ENCODE results near the gene TRMT2A. TPM values are rescaled to one million over a fixed set of nuclear protein-coding genes. Genes with fewer than 3 reads are reported as not detected.

The TRMT2A gene
- polyA plus RNA-seq, 1 of the 3 experiments (the other 2 are of a cell fraction), result 54.6 TPM

- H3K27me3 ChIP-seq (ENCODE audit: insufficient read depth), result no peaks in the 10 kb centered on the region
- peaks cover 0 to 9% of the 10 kb centered on the region in 2 experiments for H3K36me3 ChIP-seq (replicated peaks in 1 of 2; ENCODE audit: control insufficient read depth in 1 of 2, insufficient read depth in 2 of 2, low read length in 1 of 2)
- no peaks in the 10 kb centered on the region for H3F3A ChIP-seq (replicated peaks; ENCODE audit: insufficient read depth)
- no peaks in the 10 kb centered on the region for H3K9me3 ChIP-seq
- no peak overlapping the region for H3K4me2 ChIP-seq
- no peaks in the 10 kb centered on the region for H3K4me1 ChIP-seq (ENCODE audit: control insufficient read depth in 1 of 2, insufficient read depth in 2 of 2, low read depth in 1 of 2, low read length in 1 of 2)
- H3K4me3 ChIP-seq (ENCODE audit: low read depth in 2 of 2, low read length in 1 of 2), result no peak overlapping the region
- no peak for DNase-seq
- ChIA-PET POLR2A (no interaction called here), CTCF (no interaction called here)
- H3K9me2 ChIP-seq, result no peaks in the 10 kb centered on the region
- no peak for TF ChIP-seq MEF2A (IDR thresholded peaks at IDR 0.05; ENCODE audit: borderline replicate concordance, low read depth)
- no peak for TF ChIP-seq GATA2 (CRISPR knock-in tag; IDR thresholded peaks at IDR 0.05)
- no peak for TF ChIP-seq JUND (IDR thresholded peaks at IDR 0.05)
- no peak for TF ChIP-seq TCF12 (IDR thresholded peaks at IDR 0.05)
- no peak for TF ChIP-seq TEAD4 (IDR thresholded peaks at IDR 0.05; ENCODE audit: borderline replicate concordance, insufficient read depth)
- no peak for TF ChIP-seq TAF1 (IDR thresholded peaks at IDR 0.05; ENCODE audit: borderline replicate concordance, low read depth, low read length)
- no peak for TF ChIP-seq USF1 (IDR thresholded peaks at IDR 0.05; ENCODE audit: borderline replicate concordance, low read depth)
- TF ChIP-seq EP300 (IDR thresholded peaks at IDR 0.05; ENCODE audit: borderline replicate concordance in 1 of 2, low read depth in 1 of 2, low read length in 1 of 2), result no peak
- TF ChIP-seq REST (IDR thresholded peaks at IDR 0.05; ENCODE audit: low read depth, low read length), result no peak
- no peak for TF ChIP-seq SMC3 (IDR thresholded peaks at IDR 0.05; ENCODE audit: low read depth, low read length)
- no peak for TF ChIP-seq CHD2 (IDR thresholded peaks at IDR 0.05; ENCODE audit: low read length, partially characterized antibody)
- TF ChIP-seq PBX3 (IDR thresholded peaks at IDR 0.05), result no peak
- TF ChIP-seq GABPA (IDR thresholded peaks at IDR 0.05; ENCODE audit: low read depth), result no peak
- TF ChIP-seq FOSL2 (IDR thresholded peaks at IDR 0.05; ENCODE audit: borderline replicate concordance, low read depth), result no peak
- no peak for TF ChIP-seq RXRA (IDR thresholded peaks at IDR 0.05; ENCODE audit: borderline replicate concordance, low read depth)
- H3K9ac ChIP-seq, result no peak overlapping the region
- no peaks in the 10 kb centered on the region for H3K79me2 ChIP-seq (ENCODE audit: insufficient read depth)
- no CpG with 5 or more reads among the region's 3 CpGs for WGBS (ENCODE audit: low lambda C conversion rate)
- no peak overlapping the region for H2AFZ ChIP-seq (ENCODE audit: low read depth)
- no peak overlapping the region for H3K27ac ChIP-seq (ENCODE audit: low read depth in 2 of 2, low read length in 1 of 2)
- H4K20me1 ChIP-seq (ENCODE audit: insufficient read depth), result no peaks in the 10 kb centered on the region
These were observed 52.9 kb downstream of the TRMT2A start for GRCh38 chr22:20064140-20064480.

Measured in SK-N-SH (cell line).